Measurements from ENCODE around the gene AMOTL1.

GRCh38 chr11:94769880-94770279 is 1.7 kb downstream of the AMOTL1 start:
- TF ChIP-seq GATA2 (IDR thresholded peaks at IDR 0.05; ENCODE audit: low read depth, low read length) (no peak), GATA3 (IDR thresholded peaks at IDR 0.05; ENCODE audit: low read depth, low read length) (no peak)

All from SH-SY5Y (cell line).